ENCODE data around the gene FNDC5. TPM values are rescaled to one million over a fixed set of nuclear protein-coding genes. Genes with fewer than 3 reads are reported as not detected.

The FNDC5 gene
- total RNA-seq, 1 experiment from 2014 or later: 2.6 TPM

DNA sequence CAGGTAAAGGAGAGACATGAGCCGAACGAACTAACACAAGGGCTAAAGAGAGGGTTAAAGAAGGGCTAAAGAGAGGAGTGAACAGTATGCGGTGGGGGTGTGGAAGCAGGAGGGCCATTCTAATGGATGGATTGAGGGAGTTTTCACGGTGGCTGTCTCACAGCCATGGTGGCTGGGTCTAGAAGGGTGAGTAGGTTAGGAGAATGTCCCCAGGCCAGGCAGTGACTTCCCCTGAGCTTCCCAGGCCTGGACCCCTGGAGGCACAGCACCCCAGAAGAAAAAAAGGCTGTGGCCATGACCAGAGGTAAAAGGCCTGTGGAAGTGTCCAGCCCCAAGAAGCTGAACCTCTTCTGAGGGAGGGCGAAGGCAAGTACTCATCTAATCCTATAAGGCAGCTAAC, 3.6 kb downstream of the FNDC5 start:
- H3K4me3 ChIP-seq (ENCODE audit: low read depth in 2 of 2, low read length in 2 of 2): no peak overlapping the region
- intact Hi-C loops (cut with micrococcal nuclease; ENCODE audit: unreplicated experiment): no loop called here
- no peaks in the 10 kb centered on the region for H3K27me3 ChIP-seq (ENCODE audit: control insufficient read depth, insufficient read depth, low read length)
- no peak for ATAC-seq
- TF ChIP-seq, protein P1, sequence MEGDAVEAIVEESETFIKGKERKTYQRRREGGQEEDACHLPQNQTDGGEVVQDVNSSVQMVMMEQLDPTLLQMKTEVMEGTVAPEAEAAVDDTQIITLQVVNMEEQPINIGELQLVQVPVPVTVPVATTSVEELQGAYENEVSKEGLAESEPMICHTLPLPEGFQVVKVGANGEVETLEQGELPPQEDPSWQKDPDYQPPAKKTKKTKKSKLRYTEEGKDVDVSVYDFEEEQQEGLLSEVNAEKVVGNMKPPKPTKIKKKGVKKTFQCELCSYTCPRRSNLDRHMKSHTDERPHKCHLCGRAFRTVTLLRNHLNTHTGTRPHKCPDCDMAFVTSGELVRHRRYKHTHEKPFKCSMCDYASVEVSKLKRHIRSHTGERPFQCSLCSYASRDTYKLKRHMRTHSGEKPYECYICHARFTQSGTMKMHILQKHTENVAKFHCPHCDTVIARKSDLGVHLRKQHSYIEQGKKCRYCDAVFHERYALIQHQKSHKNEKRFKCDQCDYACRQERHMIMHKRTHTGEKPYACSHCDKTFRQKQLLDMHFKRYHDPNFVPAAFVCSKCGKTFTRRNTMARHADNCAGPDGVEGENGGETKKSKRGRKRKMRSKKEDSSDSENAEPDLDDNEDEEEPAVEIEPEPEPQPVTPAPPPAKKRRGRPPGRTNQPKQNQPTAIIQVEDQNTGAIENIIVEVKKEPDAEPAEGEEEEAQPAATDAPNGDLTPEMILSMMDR (IDR thresholded peaks at IDR 0.05): no peak
- TF ChIP-seq TCF7L2 (IDR thresholded peaks at IDR 0.05; ENCODE audit: low read depth, low read length) (no peak), POLR2AphosphoS5 (IDR thresholded peaks at IDR 0.05; ENCODE audit: low read depth, low read length) (no peak), SIN3A (IDR thresholded peaks at IDR 0.05; ENCODE audit: borderline replicate concordance, insufficient read depth, low read depth, low read length) (no peak)
- ChIA-PET POLR2A (interaction anchor here (0.6 kb wide), 1 partner anchor 645 kb away, joined by 14 read pairs; the partner anchor contains the start of genes EIF3I and TMEM234), CTCF (no interaction called here)
- DNase-seq (ENCODE audit: low read depth, low spot score): no peak
- no TSS peak for BruUV-seq (replicated peaks)
- in situ Hi-C loops (cut with HindIII; ENCODE audit: low pct_unique_long_range_greater_than_20kb, low sequenced_read_pairs): no loop called here
- H3K9me3 ChIP-seq (ENCODE audit: control insufficient read depth, insufficient read depth, low read depth, low read length): no peaks in the 10 kb centered on the region
- peaks cover 2% of the 10 kb centered on the region; the same call in 1 of the 2 replicates for H3K36me3 ChIP-seq (ENCODE audit: control insufficient read depth, insufficient read depth, low read length)
- peaks cover 11% of the 10 kb centered on the region for H3K4me1 ChIP-seq (ENCODE audit: control insufficient read depth, insufficient read depth, low read length)
- H3K27ac ChIP-seq (ENCODE audit: low read length): no peak overlapping the region

DNA sequence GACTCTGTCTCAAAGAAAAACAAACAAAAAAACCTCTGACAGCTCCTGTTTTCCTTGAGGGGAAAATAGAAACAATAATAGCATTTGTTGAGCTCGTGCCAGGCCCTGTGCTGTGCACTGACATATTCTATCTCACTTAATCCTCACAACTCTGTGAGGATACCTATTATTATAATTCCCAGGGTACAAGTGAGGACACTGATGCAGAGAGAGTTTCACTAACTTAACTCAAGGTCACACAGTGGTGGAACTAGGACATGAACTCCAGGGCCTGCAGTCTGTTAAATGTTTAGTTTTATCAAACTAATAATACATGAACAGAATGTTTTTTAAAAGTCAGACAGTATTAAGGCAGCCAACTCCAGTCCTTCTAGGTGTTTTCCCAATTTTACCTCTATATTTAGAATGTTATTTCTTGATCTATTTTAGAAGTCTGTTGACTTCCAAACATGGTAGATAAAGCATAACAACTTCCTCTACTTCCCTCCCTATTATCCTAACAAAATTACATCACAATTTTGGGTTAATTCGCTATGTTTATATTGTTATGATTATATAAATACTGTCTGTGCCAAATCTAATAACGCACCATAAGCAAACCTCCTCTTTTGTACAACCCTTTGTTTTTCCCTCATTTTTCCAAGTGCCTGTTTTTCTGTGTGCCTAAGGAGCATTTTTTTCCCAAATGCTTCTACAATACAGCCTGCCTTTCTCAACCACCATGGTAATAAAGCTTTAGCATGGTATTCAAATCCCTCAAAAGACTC, 4.9 kb downstream of the FNDC5 start:
- intact Hi-C loops (cut with micrococcal nuclease; ENCODE audit: unreplicated experiment): no loop called here
- H3K36me3 ChIP-seq (ENCODE audit: control insufficient read depth, insufficient read depth, low read length): peaks cover 2% of the 10 kb centered on the region; the same call in 1 of the 2 replicates
- no peak for DNase-seq (ENCODE audit: low read depth, low spot score)
- CTCF ChIA-PET: interaction anchor here (0.5 kb wide), 1 partner anchor 15 kb away, joined by 3 read pairs; no protein-coding TSS in a partner anchor
- BruUV-seq (replicated peaks): no TSS peak
- POLR2A ChIA-PET: no interaction called here
- peaks cover 3% of the 10 kb centered on the region; the same call in 1 of the 2 replicates for H3K4me1 ChIP-seq (ENCODE audit: control insufficient read depth, insufficient read depth, low read length)
- TF ChIP-seq, protein P2, sequence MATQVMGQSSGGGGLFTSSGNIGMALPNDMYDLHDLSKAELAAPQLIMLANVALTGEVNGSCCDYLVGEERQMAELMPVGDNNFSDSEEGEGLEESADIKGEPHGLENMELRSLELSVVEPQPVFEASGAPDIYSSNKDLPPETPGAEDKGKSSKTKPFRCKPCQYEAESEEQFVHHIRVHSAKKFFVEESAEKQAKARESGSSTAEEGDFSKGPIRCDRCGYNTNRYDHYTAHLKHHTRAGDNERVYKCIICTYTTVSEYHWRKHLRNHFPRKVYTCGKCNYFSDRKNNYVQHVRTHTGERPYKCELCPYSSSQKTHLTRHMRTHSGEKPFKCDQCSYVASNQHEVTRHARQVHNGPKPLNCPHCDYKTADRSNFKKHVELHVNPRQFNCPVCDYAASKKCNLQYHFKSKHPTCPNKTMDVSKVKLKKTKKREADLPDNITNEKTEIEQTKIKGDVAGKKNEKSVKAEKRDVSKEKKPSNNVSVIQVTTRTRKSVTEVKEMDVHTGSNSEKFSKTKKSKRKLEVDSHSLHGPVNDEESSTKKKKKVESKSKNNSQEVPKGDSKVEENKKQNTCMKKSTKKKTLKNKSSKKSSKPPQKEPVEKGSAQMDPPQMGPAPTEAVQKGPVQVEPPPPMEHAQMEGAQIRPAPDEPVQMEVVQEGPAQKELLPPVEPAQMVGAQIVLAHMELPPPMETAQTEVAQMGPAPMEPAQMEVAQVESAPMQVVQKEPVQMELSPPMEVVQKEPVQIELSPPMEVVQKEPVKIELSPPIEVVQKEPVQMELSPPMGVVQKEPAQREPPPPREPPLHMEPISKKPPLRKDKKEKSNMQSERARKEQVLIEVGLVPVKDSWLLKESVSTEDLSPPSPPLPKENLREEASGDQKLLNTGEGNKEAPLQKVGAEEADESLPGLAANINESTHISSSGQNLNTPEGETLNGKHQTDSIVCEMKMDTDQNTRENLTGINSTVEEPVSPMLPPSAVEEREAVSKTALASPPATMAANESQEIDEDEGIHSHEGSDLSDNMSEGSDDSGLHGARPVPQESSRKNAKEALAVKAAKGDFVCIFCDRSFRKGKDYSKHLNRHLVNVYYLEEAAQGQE (IDR thresholded peaks at IDR 0.05; ENCODE audit: insufficient read depth in 1 of 2, low read depth in 2 of 2, low read length in 1 of 2): no peak
- TF ChIP-seq, protein P1 (IDR thresholded peaks at IDR 0.05): no peak
- TF ChIP-seq TCF7L2 (IDR thresholded peaks at IDR 0.05; ENCODE audit: low read depth, low read length) (no peak), SIN3A (IDR thresholded peaks at IDR 0.05; ENCODE audit: borderline replicate concordance, insufficient read depth, low read depth, low read length) (no peak), POLR2AphosphoS5 (IDR thresholded peaks at IDR 0.05; ENCODE audit: low read depth, low read length) (no peak)
- ATAC-seq: no peak
- no peaks in the 10 kb centered on the region for H3K27me3 ChIP-seq (ENCODE audit: control insufficient read depth, insufficient read depth, low read length)
- in situ Hi-C loops (cut with HindIII; ENCODE audit: low pct_unique_long_range_greater_than_20kb, low sequenced_read_pairs): no loop called here
- H3K27ac ChIP-seq (ENCODE audit: low read length): no peak overlapping the region
- no peaks in the 10 kb centered on the region for H3K9me3 ChIP-seq (ENCODE audit: control insufficient read depth, insufficient read depth, low read depth, low read length)
- no peak overlapping the region for H3K4me3 ChIP-seq (ENCODE audit: low read depth in 2 of 2, low read length in 2 of 2)

Measured in Panc1 (cell line).